Liver (tissue), 9 donors: Measurements from ENCODE around the gene PPM1B. TPM values are rescaled to one million over a fixed set of nuclear protein-coding genes. Genes with fewer than 3 reads are reported as not detected.

Source experiments
- DNase-seq: peaks from one replicate; pipeline ENCODE4 v3.0.0-alpha.2; 2017; ENCODE audit warnings: low spot score
- H3K27ac ChIP-seq, 2 donors: one replicate each; pipeline ENCODE4 v1.7.0; 2013; ENCODE audit warnings: inconsistent platforms in 2 of 2, low read length in 2 of 2, control low read depth in 1 of 2, low read depth in 1 of 2, mild to moderate bottlenecking in 1 of 2
- H3K27me3 ChIP-seq, 4 donors: one replicate each; pipeline versions ENCODE4 v1.6.1 to v1.7.0; 2013; ENCODE audit warnings: low read length in 3 of 4, inconsistent platforms in 1 of 4, mild to moderate bottlenecking in 1 of 4, moderate library complexity in 1 of 4; ENCODE audit not compliant: control insufficient read depth in 4 of 4, insufficient read depth in 4 of 4
- H3K36me3 ChIP-seq, 4 donors: one replicate each; pipeline versions ENCODE4 v1.6.1 to v1.7.0; 2013; ENCODE audit warnings: low read length in 3 of 4, mild to moderate bottlenecking in 3 of 4, low read depth in 1 of 4, moderate library complexity in 1 of 4; ENCODE audit not compliant: control insufficient read depth in 4 of 4, insufficient read depth in 3 of 4
- H3K4me1 ChIP-seq, 4 donors: one replicate each; pipeline versions ENCODE4 v1.6.1 to v1.7.0; 2013; ENCODE audit warnings: low read length in 3 of 4, mild to moderate bottlenecking in 3 of 4, moderate library complexity in 1 of 4; ENCODE audit not compliant: control insufficient read depth in 4 of 4, insufficient read depth in 4 of 4
- H3K4me3 ChIP-seq, 3 donors: one replicate each; pipeline versions ENCODE4 v1.6.1 to v1.7.0; 2013; ENCODE audit warnings: low read length in 3 of 3, control low read depth in 1 of 3, low read depth in 1 of 3, mild to moderate bottlenecking in 1 of 3
- H3K9ac ChIP-seq, 2 donors: one replicate each; pipeline ENCODE4 v1.7.0; 2013; ENCODE audit warnings: low read length in 2 of 2, mild to moderate bottlenecking in 2 of 2, moderate library complexity in 2 of 2, control low read depth in 1 of 2, low read depth in 1 of 2
- H3K9me3 ChIP-seq, 4 donors: one replicate each; pipeline versions ENCODE4 v1.6.1 to v1.7.0; 2013; ENCODE audit warnings: low read length in 3 of 4; ENCODE audit not compliant: control insufficient read depth in 4 of 4
- CTCF ChIP-seq: fragments of 150-350 bp; IDR thresholded peaks from 2 replicates; pipeline ENCODE4 v1.5.1; 2017; ENCODE audit warnings: improper control_type of control experiment, low read depth, low read length; ENCODE audit not compliant: missing input control
- FOXA2 ChIP-seq: IDR thresholded peaks from 2 replicates; pipeline ENCODE4 v1.6.1; 2016; ENCODE audit warnings: antibody characterized with exemption
- HNF4A ChIP-seq, 2 donors: conservative IDR thresholded peaks; 2 replicates each; pipeline ENCODE4 v1.6.1; 2016; ENCODE audit warnings: antibody characterized with exemption in 2 of 2, mild to moderate bottlenecking in 2 of 2
- HNF4G ChIP-seq: IDR thresholded peaks from 2 replicates; pipeline ENCODE4 v1.6.1; 2016; ENCODE audit warnings: antibody characterized with exemption
- JUND ChIP-seq, 2 donors: IDR thresholded peaks; 2 replicates each; pipeline ENCODE4 v1.6.1; 2016; ENCODE audit warnings: antibody characterized with exemption in 2 of 2
- MAX ChIP-seq: IDR thresholded peaks from 2 replicates; pipeline ENCODE4 v1.6.1; 2016; ENCODE audit warnings: antibody characterized with exemption
- NR2F2 ChIP-seq: IDR thresholded peaks from 2 replicates; pipeline ENCODE4 v1.6.1; 2016; ENCODE audit warnings: antibody characterized with exemption
- RAD21 ChIP-seq, 2 donors: IDR thresholded peaks; 2 replicates each; pipeline ENCODE4 v1.6.1; 2016; ENCODE audit warnings: antibody characterized with exemption in 2 of 2, mild to moderate bottlenecking in 2 of 2
- RXRA ChIP-seq, 2 donors: IDR thresholded peaks; 2 replicates each; pipeline ENCODE4 v1.6.1; 2017 to 2018; ENCODE audit warnings: antibody characterized with exemption in 2 of 2, mild to moderate bottlenecking in 1 of 2
- SP1 ChIP-seq: IDR thresholded peaks from 2 replicates; pipeline ENCODE4 v1.6.1; 2018; ENCODE audit warnings: antibody characterized with exemption, mild to moderate bottlenecking
- TAF1 ChIP-seq: conservative IDR thresholded peaks from 2 replicates; pipeline ENCODE4 v1.6.1; 2016; ENCODE audit warnings: antibody characterized with exemption, mild to moderate bottlenecking
- YY1 ChIP-seq: IDR thresholded peaks from 2 replicates; pipeline ENCODE4 v1.6.1; 2016; ENCODE audit warnings: antibody characterized with exemption, mild to moderate bottlenecking
- ZBTB33 ChIP-seq: IDR thresholded peaks from 2 replicates; pipeline ENCODE4 v1.6.1; 2016; ENCODE audit warnings: antibody characterized with exemption
- WGBS: extraction: QIAGEN DNeasy Blood & Tissue Kit; methylation state at CpG from one replicate; pipeline ENCODE4 v1.1.7; 2013; 5-methylcytosine and 5-hydroxymethylcytosine counted together
- polyA plus RNA-seq, 2 donors: library from polyadenylated mRNA; stranded (reverse) in 1 of 2; unstranded in 1 of 2; fragments of 200-250 nt in 1 of 2; fragments of >200 nt in 1 of 2; fragmentation: Nextera tagmentation in 1 of 2; extraction: Ambion mirVana in 1 of 2; gene quantifications; one replicate each; pipeline versions ENCODE4 v1.2.1 to v1.2.3, GENCODE V29; 2013 to 2015
- total RNA-seq, 2 donors: library from RNA; depleted of rRNA; stranded (reverse); fragments of >200 nt; gene quantifications; one replicate each; pipeline ENCODE4 v1.2.3, GENCODE V29; 2014
- TF ChIP-seq, protein P1 (sequence below): IDR thresholded peaks from 2 replicates; pipeline ENCODE4 v1.6.1; 2016; ENCODE audit warnings: antibody characterized with exemption, mild to moderate bottlenecking
- donor health status: healthy.
- donor health status: healthy.
- donor health status: healthy.
- donor health status: healthy.
- donor health status: healthy.

PPM1B gene
- total and polyA plus RNA-seq, 4 donors, result 13.5 to 38.5 (median 30.8) TPM

DNA sequence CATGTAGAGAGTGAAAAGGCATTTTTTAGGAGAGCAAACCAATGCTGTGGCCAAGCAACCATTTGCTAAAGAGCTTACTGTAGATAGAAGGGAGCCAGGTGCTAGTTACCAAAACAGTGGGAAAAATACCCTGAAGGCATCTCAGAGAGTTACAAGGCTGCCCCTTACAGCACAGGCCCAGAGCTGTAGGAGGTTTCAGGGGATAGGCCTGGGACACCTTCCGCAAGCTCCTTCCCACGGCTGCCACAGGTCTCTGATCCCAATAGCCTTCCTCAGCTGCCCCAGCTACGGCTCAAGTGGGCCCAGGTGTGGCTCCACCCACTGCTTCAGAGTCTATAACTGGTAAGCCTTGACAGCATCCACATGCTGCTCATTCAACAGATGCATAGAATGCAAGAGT, 18.2 kb upstream of the PPM1B start:
- TF ChIP-seq RXRA (IDR thresholded peaks at IDR 0.05) (no peak), MAX (no peak), YY1 (no peak), HNF4G (no peak), HNF4A (conservative IDR thresholded peaks at IDR 0.05) (no peak), NR2F2 (no peak), FOXA2 (no peak), RAD21 (IDR thresholded peaks at IDR 0.05) (no peak), ZBTB33 (no peak)
- TF ChIP-seq, protein P1, sequence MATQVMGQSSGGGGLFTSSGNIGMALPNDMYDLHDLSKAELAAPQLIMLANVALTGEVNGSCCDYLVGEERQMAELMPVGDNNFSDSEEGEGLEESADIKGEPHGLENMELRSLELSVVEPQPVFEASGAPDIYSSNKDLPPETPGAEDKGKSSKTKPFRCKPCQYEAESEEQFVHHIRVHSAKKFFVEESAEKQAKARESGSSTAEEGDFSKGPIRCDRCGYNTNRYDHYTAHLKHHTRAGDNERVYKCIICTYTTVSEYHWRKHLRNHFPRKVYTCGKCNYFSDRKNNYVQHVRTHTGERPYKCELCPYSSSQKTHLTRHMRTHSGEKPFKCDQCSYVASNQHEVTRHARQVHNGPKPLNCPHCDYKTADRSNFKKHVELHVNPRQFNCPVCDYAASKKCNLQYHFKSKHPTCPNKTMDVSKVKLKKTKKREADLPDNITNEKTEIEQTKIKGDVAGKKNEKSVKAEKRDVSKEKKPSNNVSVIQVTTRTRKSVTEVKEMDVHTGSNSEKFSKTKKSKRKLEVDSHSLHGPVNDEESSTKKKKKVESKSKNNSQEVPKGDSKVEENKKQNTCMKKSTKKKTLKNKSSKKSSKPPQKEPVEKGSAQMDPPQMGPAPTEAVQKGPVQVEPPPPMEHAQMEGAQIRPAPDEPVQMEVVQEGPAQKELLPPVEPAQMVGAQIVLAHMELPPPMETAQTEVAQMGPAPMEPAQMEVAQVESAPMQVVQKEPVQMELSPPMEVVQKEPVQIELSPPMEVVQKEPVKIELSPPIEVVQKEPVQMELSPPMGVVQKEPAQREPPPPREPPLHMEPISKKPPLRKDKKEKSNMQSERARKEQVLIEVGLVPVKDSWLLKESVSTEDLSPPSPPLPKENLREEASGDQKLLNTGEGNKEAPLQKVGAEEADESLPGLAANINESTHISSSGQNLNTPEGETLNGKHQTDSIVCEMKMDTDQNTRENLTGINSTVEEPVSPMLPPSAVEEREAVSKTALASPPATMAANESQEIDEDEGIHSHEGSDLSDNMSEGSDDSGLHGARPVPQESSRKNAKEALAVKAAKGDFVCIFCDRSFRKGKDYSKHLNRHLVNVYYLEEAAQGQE, result no peak
- no peak for DNase-seq
- Histone ChIP-seq H3K9ac (no peak overlapping the region), H3K27me3 (no peaks in the 10 kb centered on the region), H3K36me3 (no peaks in the 10 kb centered on the region), H3K4me3 (no peak overlapping the region), H3K9me3 (no peaks in the 10 kb centered on the region), H3K4me1 (no peaks in the 10 kb centered on the region), H3K27ac (no peak overlapping the region)
- WGBS, result 87% methylated on average over 3 of the region's 3 CpGs

DNA sequence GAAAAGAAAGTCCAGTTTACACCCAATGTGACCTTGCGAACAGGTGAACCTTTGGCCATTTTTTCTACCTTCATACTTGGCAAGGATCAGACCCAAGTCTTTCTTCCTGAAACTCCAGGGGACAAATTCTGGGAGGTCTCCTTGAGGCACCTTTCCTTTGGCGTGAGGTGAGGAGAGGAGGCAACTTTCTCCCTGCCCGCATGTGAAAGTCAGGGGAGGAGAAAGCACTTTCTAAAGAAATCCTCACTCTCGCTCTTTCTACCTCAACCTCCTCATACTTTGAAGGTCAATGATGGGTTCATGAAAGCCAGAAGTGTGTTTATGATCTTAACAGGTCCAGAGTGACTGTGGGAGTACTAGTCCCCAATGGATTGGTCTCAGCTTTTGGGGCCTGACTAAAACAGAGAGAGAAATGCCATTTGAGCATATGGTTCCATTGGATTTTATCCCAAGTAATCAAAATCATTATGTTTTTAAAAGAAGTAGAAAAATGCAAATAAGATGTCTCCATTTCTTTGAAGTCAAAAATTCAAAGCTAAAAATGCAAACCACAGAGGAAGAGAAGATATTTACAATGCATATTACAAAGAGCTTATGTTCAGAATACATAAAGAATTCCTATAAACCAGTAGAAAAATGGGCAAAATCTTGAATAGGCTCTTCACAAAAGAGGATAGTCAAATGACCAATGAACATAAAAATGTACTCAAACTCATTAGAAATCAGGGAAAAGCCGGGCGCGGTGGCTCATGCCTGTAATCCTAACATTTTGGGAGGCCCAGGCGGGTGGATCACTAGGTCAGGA, 15.6 kb upstream of the PPM1B start:
- Histone ChIP-seq H3K9ac (no peak overlapping the region), H3K9me3 (no peaks in the 10 kb centered on the region), H3K27me3 (no peaks in the 10 kb centered on the region), H3K4me3 (no peak overlapping the region), H3K4me1 (no peaks in the 10 kb centered on the region), H3K36me3 (no peaks in the 10 kb centered on the region), H3K27ac (no peak overlapping the region)
- 95% methylated on average over 8 of the region's 8 CpGs for WGBS
- DNase-seq, result no peak
- TF ChIP-seq HNF4A (conservative IDR thresholded peaks at IDR 0.05), result no peak
- no peak for TF ChIP-seq JUND (IDR thresholded peaks at IDR 0.05)
- no peak for TF ChIP-seq YY1
- TF ChIP-seq RAD21 (IDR thresholded peaks at IDR 0.05), result no peak
- TF ChIP-seq CTCF, result no peak
- TF ChIP-seq MAX, result no peak
- TF ChIP-seq FOXA2, result no peak
- no peak for TF ChIP-seq HNF4G
- TF ChIP-seq NR2F2, result no peak
- TF ChIP-seq RXRA (IDR thresholded peaks at IDR 0.05), result no peak
- no peak for TF ChIP-seq SP1
- no peak for TF ChIP-seq TAF1
